ENCODE data around the gene FHIT.

The FHIT gene

GRCh38 chr3:59797533-59797932 lies 1453.7 kb downstream of the FHIT start:
- DNase-seq = no peak
- Mint-ChIP-seq H3K9me3 (no peaks in the 10 kb centered on the region), H3K36me3 (ENCODE audit: low read depth) (no peaks in the 10 kb centered on the region), H3K27ac (no peak overlapping the region), H3K4me3 (no peak overlapping the region), H3K27me3 (no peaks in the 10 kb centered on the region), H3K4me1 (ENCODE audit: low read depth) (peaks cover 8% of the 10 kb centered on the region)

GRCh38 chr3:59796456-59796855 lies 1454.8 kb downstream of the FHIT start:
- H3K36me3 Mint-ChIP-seq (ENCODE audit: low read depth) = no peaks in the 10 kb centered on the region
- H3K9me3 Mint-ChIP-seq = no peaks in the 10 kb centered on the region
- DNase-seq = no peak
- H3K4me1 Mint-ChIP-seq (ENCODE audit: low read depth) = peaks cover 13% of the 10 kb centered on the region
- H3K27me3 Mint-ChIP-seq = no peaks in the 10 kb centered on the region
- H3K4me3 Mint-ChIP-seq = no peak overlapping the region
- no peak overlapping the region for H3K27ac Mint-ChIP-seq

- Mint-ChIP-seq H3K4me1 (ENCODE audit: low read depth) (peaks cover 18% of the 10 kb centered on the region), H3K36me3 (ENCODE audit: low read depth) (no peaks in the 10 kb centered on the region), H3K27me3 (no peaks in the 10 kb centered on the region), H3K4me3 (no peak overlapping the region), H3K9me3 (no peaks in the 10 kb centered on the region), H3K27ac (no peak overlapping the region)
- no peak for DNase-seq
These were observed 1455.5 kb downstream of the FHIT start for GRCh38 chr3:59795756-59796155.

- Mint-ChIP-seq H3K27ac (no peak overlapping the region), H3K9me3 (no peaks in the 10 kb centered on the region), H3K4me3 (no peak overlapping the region), H3K36me3 (ENCODE audit: low read depth) (no peaks in the 10 kb centered on the region), H3K27me3 (no peaks in the 10 kb centered on the region), H3K4me1 (ENCODE audit: low read depth) (peaks cover 25% of the 10 kb centered on the region)
- no peak for DNase-seq
These were observed 1457.3 kb downstream of the FHIT start for GRCh38 chr3:59793976-59794375.

- H3K4me3 Mint-ChIP-seq = no peak overlapping the region
- no peaks in the 10 kb centered on the region for H3K27me3 Mint-ChIP-seq
- H3K27ac Mint-ChIP-seq = no peak overlapping the region
- H3K4me1 Mint-ChIP-seq (ENCODE audit: low read depth) = peaks cover 31% of the 10 kb centered on the region
- no peaks in the 10 kb centered on the region for H3K9me3 Mint-ChIP-seq
- H3K36me3 Mint-ChIP-seq (ENCODE audit: low read depth) = no peaks in the 10 kb centered on the region
- DNase-seq = no peak
These were observed 1459.4 kb downstream of the FHIT start for GRCh38 chr3:59791774-59792308.

- Mint-ChIP-seq H3K4me1 (ENCODE audit: low read depth) (peaks cover 31% of the 10 kb centered on the region), H3K4me3 (no peak overlapping the region), H3K36me3 (ENCODE audit: low read depth) (no peaks in the 10 kb centered on the region), H3K27me3 (no peaks in the 10 kb centered on the region), H3K27ac (no peak overlapping the region), H3K9me3 (no peaks in the 10 kb centered on the region)
- DNase-seq = no peak
These were observed 1461.0 kb downstream of the FHIT start for GRCh38 chr3:59790241-59790640.

GRCh38 chr3:59788801-59789200 lies 1462.5 kb downstream of the FHIT start:
- Mint-ChIP-seq H3K36me3 (ENCODE audit: low read depth) (no peaks in the 10 kb centered on the region), H3K27me3 (no peaks in the 10 kb centered on the region), H3K4me3 (no peak overlapping the region), H3K27ac (no peak overlapping the region), H3K4me1 (ENCODE audit: low read depth) (peaks cover 42% of the 10 kb centered on the region), H3K9me3 (no peaks in the 10 kb centered on the region)
- no peak for DNase-seq

- peaks cover 48% of the 10 kb centered on the region for H3K4me1 Mint-ChIP-seq (ENCODE audit: low read depth)
These were observed 1463.1 kb downstream of the FHIT start for GRCh38 chr3:59788133-59788532.

GRCh38 chr3:59786374-59786773 lies 1464.9 kb downstream of the FHIT start:
- no peaks in the 10 kb centered on the region for H3K27me3 Mint-ChIP-seq
- H3K27ac Mint-ChIP-seq = no peak overlapping the region
- H3K9me3 Mint-ChIP-seq = no peaks in the 10 kb centered on the region
- no peak overlapping the region for H3K4me3 Mint-ChIP-seq
- H3K36me3 Mint-ChIP-seq (ENCODE audit: low read depth) = no peaks in the 10 kb centered on the region
- no peak for DNase-seq
- H3K4me1 Mint-ChIP-seq (ENCODE audit: low read depth) = peaks cover 43% of the 10 kb centered on the region

More at GRCh38 chr3:59788133-59788532, 1463.1 kb downstream of the FHIT start:
- no peaks in the 10 kb centered on the region for H3K36me3 Mint-ChIP-seq (ENCODE audit: low read depth)
- no peak overlapping the region for H3K4me3 Mint-ChIP-seq
- no peak for DNase-seq
- H3K27me3 Mint-ChIP-seq = no peaks in the 10 kb centered on the region
- H3K27ac Mint-ChIP-seq = no peak overlapping the region
- H3K9me3 Mint-ChIP-seq = no peaks in the 10 kb centered on the region

GRCh38 chr3:59784164-59784563 lies 1467.1 kb downstream of the FHIT start:
- Mint-ChIP-seq H3K27ac (peak overlapping the region; percentile 73), H3K4me1 (ENCODE audit: low read depth) (peaks cover 27% of the 10 kb centered on the region), H3K4me3 (peak overlapping the region; percentile 1), H3K36me3 (ENCODE audit: low read depth) (no peaks in the 10 kb centered on the region), H3K9me3 (peaks cover 4% of the 10 kb centered on the region), H3K27me3 (peaks cover 3% of the 10 kb centered on the region)
- no peak for DNase-seq

- Mint-ChIP-seq H3K4me3 (no peak overlapping the region), H3K9me3 (peaks cover 4% of the 10 kb centered on the region), H3K4me1 (ENCODE audit: low read depth) (peaks cover 28% of the 10 kb centered on the region), H3K36me3 (ENCODE audit: low read depth) (no peaks in the 10 kb centered on the region), H3K27me3 (peaks cover 3% of the 10 kb centered on the region), H3K27ac (peak overlapping the region; percentile 73)
- DNase-seq = peak; percentile 59
These were observed 1467.7 kb downstream of the FHIT start for GRCh38 chr3:59783468-59783988.

- Mint-ChIP-seq H3K36me3 (ENCODE audit: low read depth) (no peaks in the 10 kb centered on the region), H3K4me1 (ENCODE audit: low read depth) (peaks cover 30% of the 10 kb centered on the region)
These were observed 1468.6 kb downstream of the FHIT start for GRCh38 chr3:59782664-59783063.

GRCh38 chr3:59780209-59780608 lies 1471.0 kb downstream of the FHIT start:
- Mint-ChIP-seq H3K36me3 (ENCODE audit: low read depth) (no peaks in the 10 kb centered on the region), H3K4me1 (ENCODE audit: low read depth) (peaks cover 39% of the 10 kb centered on the region), H3K27ac (no peak overlapping the region), H3K4me3 (no peak overlapping the region), H3K9me3 (peaks cover 4% of the 10 kb centered on the region), H3K27me3 (peaks cover 6% of the 10 kb centered on the region)
- no peak for DNase-seq

More at GRCh38 chr3:59782664-59783063, 1468.6 kb downstream of the FHIT start:
- H3K9me3 Mint-ChIP-seq = peaks cover 4% of the 10 kb centered on the region
- no peak overlapping the region for H3K27ac Mint-ChIP-seq
- DNase-seq = no peak
- no peak overlapping the region for H3K4me3 Mint-ChIP-seq
- H3K27me3 Mint-ChIP-seq = peaks cover 3% of the 10 kb centered on the region

- Mint-ChIP-seq H3K27ac (no peak overlapping the region), H3K4me1 (ENCODE audit: low read depth) (peaks cover 38% of the 10 kb centered on the region), H3K4me3 (no peak overlapping the region), H3K9me3 (peaks cover 4% of the 10 kb centered on the region), H3K27me3 (peaks cover 6% of the 10 kb centered on the region), H3K36me3 (ENCODE audit: low read depth) (no peaks in the 10 kb centered on the region)
- no peak for DNase-seq
These were observed 1472.0 kb downstream of the FHIT start for GRCh38 chr3:59779260-59779659.

- Mint-ChIP-seq H3K4me3 (no peak overlapping the region), H3K9me3 (peaks cover 4% of the 10 kb centered on the region), H3K4me1 (ENCODE audit: low read depth) (peaks cover 41% of the 10 kb centered on the region), H3K36me3 (ENCODE audit: low read depth) (no peaks in the 10 kb centered on the region), H3K27me3 (peaks cover 8% of the 10 kb centered on the region), H3K27ac (no peak overlapping the region)
- DNase-seq = no peak
These were observed 1473.6 kb downstream of the FHIT start for GRCh38 chr3:59777667-59778077.

- Mint-ChIP-seq H3K27ac (no peak overlapping the region), H3K27me3 (peaks cover 12% of the 10 kb centered on the region), H3K4me1 (ENCODE audit: low read depth) (peaks cover 43% of the 10 kb centered on the region), H3K36me3 (ENCODE audit: low read depth) (no peaks in the 10 kb centered on the region), H3K4me3 (no peak overlapping the region), H3K9me3 (peaks cover 4% of the 10 kb centered on the region)
- no peak for DNase-seq
These were observed 1474.2 kb downstream of the FHIT start for GRCh38 chr3:59777066-59777465.

Measured in activated T-cell treated with anti-CD3 and anti-CD28 coated beads, Interleukin-2, amount 50 U/mL, for 24 hours (primary cell).